K562 (cell line): Measurements from ENCODE around the gene GRM5. TPM values are rescaled to one million over a fixed set of nuclear protein-coding genes. Genes with fewer than 3 reads are reported as not detected.

Experiments used
- ATAC-seq: fragments of 200-7000 bp; cut with Tn5 transposase; 3 replicates; pipeline ENCODE4 v1.9.1; 2020; ENCODE audit warnings: moderate library complexity
- BruUV-seq: library from RNA; stranded (reverse); fragments of 400-500 nt; replicated peaks from 2 replicates; lab custom pipeline; 2021; lab: Mats Ljungman, UMichigan
- CTCF ChIA-PET: fragments of 300-600 bp; formaldehyde crosslinking; extraction: SDS; loops from one replicate; lab custom pipeline; 2021; ENCODE audit warnings: low intra/inter-chr PET ratio; lab: Yijun Ruan, JAX
- POLR2A ChIA-PET: fragments of 300-600, 350-650 bp; sonication (Branson Sonifier 250); formaldehyde crosslinking; extraction: SDS; loops from one replicate; lab custom pipeline; 2021; ENCODE audit warnings: antibody characterized with exemption, inconsistent platforms; lab: Yijun Ruan, JAX
- DNase-seq, 4 experiments: peaks; one replicate each; pipeline versions ENCODE4 v3.0.0 to v3.0.0-alpha.2; 2011 to 2018; ENCODE audit warnings: low spot score in 3 of 4, mixed read lengths in 3 of 4; ENCODE audit errors: extremely low read depth in 1 of 4
- FAIRE-seq: peaks from 2 replicates; lab custom pipeline; 2011; peaks lifted over from hg19 to GRCh38; lab: Jason Lieb, UNC
- H2AFZ ChIP-seq: 2 replicates; pipeline ENCODE4 v1.6.0; 2011; ENCODE audit warnings: low read depth, low read length, control low read depth, inconsistent platforms
- H3K27ac ChIP-seq: fragments of 200-600 bp; 3 replicates; pipeline ENCODE4 v1.8.0; 2011; ENCODE audit warnings: low read depth, mild to moderate bottlenecking, control low read depth, inconsistent platforms, low read length, moderate library complexity, mixed read lengths; ENCODE audit errors: extremely low read depth
- H3K27me3 ChIP-seq, 2 experiments: fragments of 300-600 bp in 1 of 2; 2 replicates in 1 of 2; 3 replicates in 1 of 2; pipeline versions ENCODE4 v1.6.0 to v1.8.0; 2011; ENCODE audit warnings: inconsistent platforms in 2 of 2, low read length in 2 of 2, mild to moderate bottlenecking in 1 of 2, mixed read lengths in 1 of 2, moderate library complexity in 1 of 2; ENCODE audit not compliant: control insufficient read depth in 2 of 2, insufficient read depth in 2 of 2
- H3K36me3 ChIP-seq: fragments of 300-600 bp; 3 replicates; pipeline ENCODE4 v1.8.0; 2011; ENCODE audit warnings: mild to moderate bottlenecking, low read length, inconsistent platforms; ENCODE audit not compliant: control insufficient read depth, insufficient read depth
- H3K4me1 ChIP-seq, 2 experiments: fragments of 200-600 bp in 1 of 2; replicated peaks in 1 of 2; 2 replicates in 1 of 2; 3 replicates in 1 of 2; pipeline versions ENCODE4 v1.5.1 to v1.8.0; 2011; ENCODE audit warnings: inconsistent platforms in 2 of 2, low read length in 2 of 2, mild to moderate bottlenecking in 1 of 2, mixed read lengths in 1 of 2, moderate library complexity in 1 of 2; ENCODE audit not compliant: control insufficient read depth in 2 of 2, insufficient read depth in 2 of 2
- H3K4me2 ChIP-seq: 2 replicates; pipeline ENCODE4 v1.6.1; 2011; ENCODE audit warnings: low read length, control low read depth, inconsistent platforms, mixed read lengths; ENCODE audit not compliant: insufficient read depth
- H3K4me3 ChIP-seq: fragments of 200-600 bp; sonication (generic), shearing (Covaris generic); 2 replicates; pipeline ENCODE4 v1.5.1; 2016; ENCODE audit warnings: control low read depth, inconsistent platforms
- H3K79me2 ChIP-seq: fragments of 200-600 bp; 3 replicates; pipeline ENCODE4 v1.8.0; 2011; ENCODE audit warnings: low read length, inconsistent platforms; ENCODE audit not compliant: control insufficient read depth, insufficient read depth
- H3K9ac ChIP-seq, 2 experiments: 2 replicates each; pipeline versions ENCODE4 v1.6.0 to v1.6.1; 2011; ENCODE audit warnings: low read depth in 2 of 2, low read length in 2 of 2, control low read depth in 1 of 2, inconsistent platforms in 1 of 2, mild to moderate bottlenecking in 1 of 2, mixed read lengths in 1 of 2; ENCODE audit not compliant: insufficient read depth in 1 of 2
- H3K9me1 ChIP-seq: one replicate; pipeline ENCODE4 v1.6.0; 2011; ENCODE audit warnings: inconsistent platforms, mild to moderate bottlenecking, low read length, moderate library complexity; ENCODE audit not compliant: control insufficient read depth, insufficient read depth
- H3K9me3 ChIP-seq: replicated peaks from 2 replicates; pipeline ENCODE4 v1.5.1; 2011; ENCODE audit warnings: low read depth, low read length, inconsistent platforms; ENCODE audit not compliant: control insufficient read depth, insufficient read depth
- H4K20me1 ChIP-seq: replicated peaks from 2 replicates; pipeline ENCODE4 v1.6.1; 2011; ENCODE audit warnings: low read length, inconsistent platforms, mixed read lengths; ENCODE audit not compliant: control insufficient read depth, insufficient read depth
- BRF2 ChIP-seq: IDR thresholded peaks from 3 replicates; pipeline ENCODE4 v1.6.1; 2011; ENCODE audit warnings: borderline replicate concordance, mild to moderate bottlenecking; ENCODE audit not compliant: insufficient read length, insufficient read depth
- DMBX1 ChIP-seq: fragments of 250-450 bp; sonication (Bioruptor Pico); IDR thresholded peaks from 2 replicates; pipeline ENCODE4 v1.8.0; 2022; ENCODE audit warnings: inconsistent platforms, mild to moderate bottlenecking, moderate library complexity, borderline replicate concordance
- NUFIP1 ChIP-seq: fragments of 450-650 bp; IDR thresholded peaks from 2 replicates; pipeline ENCODE4 v1.6.1; 2018; ENCODE audit not compliant: partially characterized antibody
- SAP30 ChIP-seq: fragments of 200-600 bp; sonication (generic); IDR thresholded peaks from 2 replicates; pipeline ENCODE4 v1.6.1; 2012; ENCODE audit warnings: borderline replicate concordance, low read depth, mild to moderate bottlenecking, moderate library complexity, low read length, control low read depth, inconsistent platforms; ENCODE audit not compliant: insufficient read depth, poor library complexity, severe bottlenecking
- WGBS: fragments of 100-300 bp; shearing (Covaris generic); methylation state at CpG from one replicate; pipeline ENCODE4 v1.1.6; 2016; ENCODE audit warnings: low coverage, mixed read lengths; ENCODE audit not compliant: insufficient coverage; ENCODE audit errors: missing lambda C conversion rate; 5-methylcytosine and 5-hydroxymethylcytosine counted together
- in situ Hi-C: fragments of 300-500 bp; cut with MboI; formaldehyde crosslinking; loops from 4 replicates; pipeline ENCODE4 v1.15.0; 2018; ENCODE audit warnings: inconsistent platforms, mixed read lengths
- intact Hi-C: fragments of 100-400 bp; cut with micrococcal nuclease; formaldehyde crosslinking; loops from 2 replicates; pipeline ENCODE4 v1.14.2; 2022
- polyA plus RNA-seq, 8 experiments: library from polyadenylated mRNA; depleted of rRNA in 4 of 8; stranded (reverse) in 5 of 8; unstranded in 3 of 8; fragments of >200 nt; fragmentation: Nextera tagmentation in 2 of 8; fragmentation: Illumina TruSeq in 1 of 8; extraction: Ambion mirVana in 2 of 8; extraction: Trizol in 1 of 8; gene quantifications; 2 replicates each; pipeline versions ENCODE4 v1.2.1 to v1.2.3, GENCODE V29; 2011 to 2014; ENCODE audit warnings: inconsistent platforms in 1 of 8, missing spikeins in 1 of 8
- total RNA-seq, 7 experiments: library from RNA; depleted of rRNA in 6 of 7; stranded (reverse); fragments of >200 nt in 6 of 7; fragmentation: Illumina TruSeq in 2 of 7; extraction: Trizol in 2 of 7; gene quantifications; 2 replicates each; pipeline versions ENCODE4 v1.2.1 to v1.2.3, GENCODE V29; 2011 to 2021; ENCODE audit warnings: low replicate concordance in 1 of 7

Gene GRM5
- total and polyA plus RNA-seq, 9 of the 15 experiments (the other 6 are each of a cell fraction or from before 2014, with no cell fraction given) = not detected

GRCh38 chr11:88692306-88693086 is 373.3 kb downstream of the GRM5 start:
- no peak for FAIRE-seq
- no TSS peak for BruUV-seq
- Histone ChIP-seq H3K36me3 (no peaks in the 10 kb centered on the region), H4K20me1 (no peaks in the 10 kb centered on the region), H3K4me3 (no peak overlapping the region), H3K9me3 (no peaks in the 10 kb centered on the region; the same call in 1 of the 2 replicates), H3K4me2 (no peak overlapping the region), H3K79me2 (no peaks in the 10 kb centered on the region), H3K27ac (no peak overlapping the region), H3K9me1 (no peaks in the 10 kb centered on the region), H3K4me1 (no peaks in the 10 kb centered on the region), H2AFZ (no peak overlapping the region), H3K9ac (no peak overlapping the region), H3K27me3 (no peaks in the 10 kb centered on the region)
- DNase-seq = no peak
- 0% methylated on average over 4 of the region's 4 CpGs for whole genome bisulfite sequencing
- intact Hi-C loops = no loop called here
- no peak for ATAC-seq
- ChIA-PET CTCF (no interaction called here), POLR2A (no interaction called here)
- TF ChIP-seq SAP30 (no peak), NUFIP1 (no peak), DMBX1 (no peak), BRF2 (no peak)
- in situ Hi-C loops = no loop called here
